HEK293 (cell line): Measurements from ENCODE around the gene PCGF1.

Experiments used
- CTCF ChIA-PET: fragments of 350-600 bp; formaldehyde crosslinking; extraction: SDS; loops from one replicate; lab custom pipeline; 2021; ENCODE audit warnings: antibody characterized with exemption; lab: Yijun Ruan, JAX
- POLR2A ChIA-PET: fragments of 300-600 bp; formaldehyde crosslinking; extraction: SDS; loops from one replicate; lab custom pipeline; 2020; ENCODE audit warnings: antibody characterized with exemption, inconsistent platforms; lab: Yijun Ruan, JAX
- H3K27ac ChIP-seq: fragments of 200-500 bp; sonication (Bioruptor generic); 2 replicates; pipeline ENCODE4 v1.5.1; 2014; ENCODE audit warnings: low read depth, low read length, control low read depth, inconsistent platforms; ENCODE audit errors: extremely low read depth
- H3K36me3 ChIP-seq, 2 experiments: fragments of 200-500 bp in 1 of 2; sonication (Bioruptor generic) in 1 of 2; 1 replicate in 1 of 2; 2 replicates in 1 of 2; pipeline ENCODE4 v1.5.1; 2014 to 2017; ENCODE audit warnings: inconsistent platforms in 2 of 2, low read length in 2 of 2; ENCODE audit not compliant: control insufficient read depth in 2 of 2, insufficient read depth in 1 of 2
- H3K4me1 ChIP-seq: fragments of 200-500 bp; sonication (Bioruptor generic); 2 replicates; pipeline ENCODE4 v1.5.1; 2014; ENCODE audit warnings: mild to moderate bottlenecking, low read length, inconsistent platforms; ENCODE audit not compliant: control insufficient read depth, insufficient read depth
- H3K4me3 ChIP-seq: 2 replicates; pipeline ENCODE4 v1.5.1; 2011; ENCODE audit warnings: low read depth, mild to moderate bottlenecking, control low read depth, low read length, moderate library complexity
- H3K9me3 ChIP-seq: fragments of 200-500 bp; sonication (Bioruptor generic); 2 replicates; pipeline ENCODE4 v1.5.1; 2014; ENCODE audit warnings: low read depth, low read length, inconsistent platforms; ENCODE audit not compliant: control insufficient read depth, insufficient read depth
- BCL11B ChIP-seq: fragments of 450-650 bp; formaldehyde crosslinking; IDR thresholded peaks from 2 replicates; pipeline ENCODE4 v1.5.1; 2016; ENCODE audit warnings: low read depth, missing biosample characterization, missing genetic modification characterization
- GFI1B ChIP-seq: fragments of 450-650 bp; formaldehyde crosslinking; IDR thresholded peaks from 2 replicates; pipeline ENCODE4 v1.5.1; 2016; ENCODE audit warnings: missing biosample characterization, missing genetic modification characterization
- GLIS2 ChIP-seq: fragments of 450-650 bp; formaldehyde crosslinking; IDR thresholded peaks from 2 replicates; pipeline ENCODE4 v1.5.1; 2016; ENCODE audit warnings: missing biosample characterization, missing genetic modification characterization
- IKZF3 ChIP-seq: fragments of 450-650 bp; IDR thresholded peaks from 2 replicates; pipeline ENCODE4 v1.5.0; 2018; ENCODE audit warnings: missing biosample characterization, mild to moderate bottlenecking, missing genetic modification characterization, moderate library complexity
- KLF7 ChIP-seq: fragments of 450-650 bp; formaldehyde crosslinking; IDR thresholded peaks from 2 replicates; pipeline ENCODE4 v1.5.1; 2016; ENCODE audit warnings: missing biosample characterization, missing genetic modification characterization, borderline replicate concordance
- MZF1 ChIP-seq: fragments of 450-650 bp; formaldehyde crosslinking; IDR thresholded peaks from 2 replicates; pipeline ENCODE4 v1.5.1; 2017; ENCODE audit warnings: missing biosample characterization, missing genetic modification characterization, borderline replicate concordance
- ZBTB20 ChIP-seq: fragments of 450-650 bp; formaldehyde crosslinking; IDR thresholded peaks from 2 replicates; pipeline ENCODE4 v1.5.1; 2016; ENCODE audit warnings: missing biosample characterization, missing genetic modification characterization
- ZNF121 ChIP-seq: fragments of 450-650 bp; formaldehyde crosslinking; IDR thresholded peaks from 2 replicates; pipeline ENCODE4 v1.5.1; 2016; ENCODE audit warnings: missing biosample characterization, missing genetic modification characterization
- ZNF184 ChIP-seq: fragments of 450-650 bp; IDR thresholded peaks from 2 replicates; pipeline ENCODE4 v1.5.1; 2018; ENCODE audit warnings: missing biosample characterization, mild to moderate bottlenecking, missing genetic modification characterization
- ZNF223 ChIP-seq: fragments of 450-650 bp; formaldehyde crosslinking; IDR thresholded peaks from 2 replicates; pipeline ENCODE4 v1.5.1; 2016; ENCODE audit warnings: missing biosample characterization, missing genetic modification characterization
- ZNF248 ChIP-seq: fragments of 450-650 bp; formaldehyde crosslinking; IDR thresholded peaks from 2 replicates; pipeline ENCODE4 v1.5.1; 2017; ENCODE audit warnings: missing biosample characterization, missing genetic modification characterization
- ZNF473 ChIP-seq: fragments of 450-650 bp; formaldehyde crosslinking; IDR thresholded peaks from 2 replicates; pipeline ENCODE4 v1.5.1; 2017; ENCODE audit warnings: missing biosample characterization, missing genetic modification characterization
- ZNF561 ChIP-seq: fragments of 450-650 bp; IDR thresholded peaks from 2 replicates; pipeline ENCODE4 v1.5.1; 2018; ENCODE audit warnings: missing biosample characterization, missing genetic modification characterization, borderline replicate concordance
- ZNF621 ChIP-seq: fragments of 450-650 bp; formaldehyde crosslinking; IDR thresholded peaks from 2 replicates; pipeline ENCODE4 v1.5.1; 2017; ENCODE audit warnings: missing biosample characterization, missing genetic modification characterization
- ZNF677 ChIP-seq: fragments of 450-650 bp; IDR thresholded peaks from 2 replicates; pipeline ENCODE4 v1.5.0; 2018; ENCODE audit warnings: missing biosample characterization, mild to moderate bottlenecking, missing genetic modification characterization, moderate library complexity
- ZNF707 ChIP-seq: fragments of 450-650 bp; formaldehyde crosslinking; IDR thresholded peaks from 2 replicates; pipeline ENCODE4 v1.5.1; 2016; ENCODE audit warnings: missing biosample characterization, missing genetic modification characterization
- TF ChIP-seq, protein P1 (sequence below): fragments of 450-650 bp; formaldehyde crosslinking; IDR thresholded peaks from 2 replicates; pipeline ENCODE4 v1.5.1; 2017; ENCODE audit warnings: missing biosample characterization, missing genetic modification characterization
- TF ChIP-seq, protein P2 (sequence below): fragments of 450-650 bp; formaldehyde crosslinking; IDR thresholded peaks from 2 replicates; pipeline ENCODE4 v1.5.1; 2017; ENCODE audit warnings: missing biosample characterization, missing genetic modification characterization
- TF ChIP-seq, protein P3 (sequence below): fragments of 450-650 bp; formaldehyde crosslinking; IDR thresholded peaks from 2 replicates; pipeline ENCODE4 v1.5.1; 2017; ENCODE audit warnings: missing biosample characterization, missing genetic modification characterization
- TF ChIP-seq, protein P4 (sequence below): fragments of 450-650 bp; formaldehyde crosslinking; optimal IDR thresholded peaks from 2 replicates; pipeline ENCODE3; 2016; ENCODE audit warnings: missing biosample characterization, mild to moderate bottlenecking, missing genetic modification characterization
- TF ChIP-seq, protein P5 (sequence below): fragments of 450-650 bp; IDR thresholded peaks from 2 replicates; pipeline ENCODE4 v1.5.1; 2018; ENCODE audit warnings: missing biosample characterization, mild to moderate bottlenecking, missing genetic modification characterization
- TF ChIP-seq, protein P6 (sequence below): fragments of 450-650 bp; formaldehyde crosslinking; IDR thresholded peaks from 2 replicates; pipeline ENCODE4 v1.5.1; 2016; ENCODE audit warnings: missing biosample characterization, missing genetic modification characterization
- TF ChIP-seq, protein P7 (sequence below): fragments of 450-650 bp; formaldehyde crosslinking; IDR thresholded peaks from 2 replicates; pipeline ENCODE4 v1.5.0; 2017; ENCODE audit warnings: missing biosample characterization, missing genetic modification characterization, borderline replicate concordance

PCGF1 gene

DNA sequence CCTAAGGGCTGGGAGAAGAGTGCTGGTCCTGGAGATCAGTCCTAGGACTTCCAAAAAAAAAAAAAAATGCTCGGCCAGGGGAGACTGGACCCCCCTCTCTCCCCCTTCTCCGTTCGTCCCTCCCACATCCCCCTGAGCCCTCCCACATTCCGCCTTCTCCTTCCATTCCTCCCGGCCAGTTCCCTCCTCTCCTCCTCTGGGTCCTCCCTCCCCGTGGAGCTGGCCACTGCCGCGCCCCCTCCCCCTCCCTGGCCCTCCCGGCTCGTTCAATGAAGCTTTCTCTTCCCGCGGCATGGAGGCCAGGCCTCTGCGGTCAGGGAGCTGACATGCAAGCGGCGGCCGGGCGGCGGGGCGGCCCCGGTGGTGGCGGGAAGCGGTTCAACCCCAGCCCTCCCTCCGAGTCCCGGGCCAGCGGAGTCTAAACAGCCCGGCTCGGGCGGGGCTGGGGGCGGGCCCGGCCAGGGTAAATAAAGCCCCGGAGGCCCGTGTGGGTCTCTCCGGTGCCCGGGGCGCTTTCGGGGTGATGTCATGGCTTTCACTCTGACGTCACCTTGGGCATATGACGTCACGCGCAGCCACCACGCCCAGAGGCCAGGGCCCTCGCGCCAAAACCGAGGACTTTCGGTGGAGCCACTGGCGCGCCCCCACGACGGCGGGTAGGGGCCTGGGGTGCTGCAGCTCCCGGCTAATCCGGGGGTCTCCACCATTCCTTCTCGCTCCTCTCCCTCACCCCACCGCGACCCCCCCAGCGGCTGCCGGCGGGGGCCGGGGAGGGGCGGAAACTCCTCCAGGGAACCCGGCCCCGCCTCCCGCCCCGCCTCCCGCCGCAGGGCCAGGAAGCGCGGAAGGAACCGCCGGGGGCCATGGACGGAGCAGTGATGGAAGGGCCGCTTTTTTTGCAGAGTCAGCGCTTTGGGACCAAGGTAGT, 46.7 kb upstream of the PCGF1 start, which contains the start of the genes DOK1 and LOXL3:
Gene DOK1 (plus strand): TSS at position 829 of the 928 bp plus-strand sequence. CDS start 35 bp downstream, at position 864.
Gene LOXL3 (minus strand): TSS at position 51 of the 928 bp plus-strand sequence. CDS start 1,308 bp downstream, outside the sequence.
- peak within 1 kb of the TSS; percentile 56 for H3K4me3 ChIP-seq
- no peaks in the 10 kb centered on the region; the same call in 1 of the 2 replicates for H3K4me1 ChIP-seq
- ChIA-PET POLR2A (interaction anchor here (0.6 to 1.0 kb wide), 9 partner anchors 20 to 95 kb away, joined by 3 to 11 read pairs (median 5); partner anchors contain the start of genes AUP1, HTRA2, PCGF1 and WBP1), CTCF (interaction anchor here (0.6 kb wide), 1 partner anchor 645 kb away, joined by 5 read pairs; the partner anchor contains the start of gene TACR1)
- peak within 1 kb of the TSS; percentile 49; the same call in 1 of the 2 replicates for H3K27ac ChIP-seq
- H3K36me3 ChIP-seq, result peaks cover 0 to 7% of the 10 kb centered on the region in 2 experiments; a peak in 1 of 3 replicates
- H3K9me3 ChIP-seq, result no peaks in the 10 kb centered on the region
- no peak for TF ChIP-seq BCL11B
- TF ChIP-seq, protein P1, sequence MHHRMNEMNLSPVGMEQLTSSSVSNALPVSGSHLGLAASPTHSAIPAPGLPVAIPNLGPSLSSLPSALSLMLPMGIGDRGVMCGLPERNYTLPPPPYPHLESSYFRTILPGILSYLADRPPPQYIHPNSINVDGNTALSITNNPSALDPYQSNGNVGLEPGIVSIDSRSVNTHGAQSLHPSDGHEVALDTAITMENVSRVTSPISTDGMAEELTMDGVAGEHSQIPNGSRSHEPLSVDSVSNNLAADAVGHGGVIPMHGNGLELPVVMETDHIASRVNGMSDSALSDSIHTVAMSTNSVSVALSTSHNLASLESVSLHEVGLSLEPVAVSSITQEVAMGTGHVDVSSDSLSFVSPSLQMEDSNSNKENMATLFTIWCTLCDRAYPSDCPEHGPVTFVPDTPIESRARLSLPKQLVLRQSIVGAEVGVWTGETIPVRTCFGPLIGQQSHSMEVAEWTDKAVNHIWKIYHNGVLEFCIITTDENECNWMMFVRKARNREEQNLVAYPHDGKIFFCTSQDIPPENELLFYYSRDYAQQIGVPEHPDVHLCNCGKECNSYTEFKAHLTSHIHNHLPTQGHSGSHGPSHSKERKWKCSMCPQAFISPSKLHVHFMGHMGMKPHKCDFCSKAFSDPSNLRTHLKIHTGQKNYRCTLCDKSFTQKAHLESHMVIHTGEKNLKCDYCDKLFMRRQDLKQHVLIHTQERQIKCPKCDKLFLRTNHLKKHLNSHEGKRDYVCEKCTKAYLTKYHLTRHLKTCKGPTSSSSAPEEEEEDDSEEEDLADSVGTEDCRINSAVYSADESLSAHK (tag by site-specific recombination), result no peak
- TF ChIP-seq ZNF473 (tag by site-specific recombination), result no peak
- 0 out of 2 replicates have a peak, but pooled peaks have one; percentile 34 for TF ChIP-seq ZNF561 (tag by site-specific recombination)
- TF ChIP-seq, protein P2, sequence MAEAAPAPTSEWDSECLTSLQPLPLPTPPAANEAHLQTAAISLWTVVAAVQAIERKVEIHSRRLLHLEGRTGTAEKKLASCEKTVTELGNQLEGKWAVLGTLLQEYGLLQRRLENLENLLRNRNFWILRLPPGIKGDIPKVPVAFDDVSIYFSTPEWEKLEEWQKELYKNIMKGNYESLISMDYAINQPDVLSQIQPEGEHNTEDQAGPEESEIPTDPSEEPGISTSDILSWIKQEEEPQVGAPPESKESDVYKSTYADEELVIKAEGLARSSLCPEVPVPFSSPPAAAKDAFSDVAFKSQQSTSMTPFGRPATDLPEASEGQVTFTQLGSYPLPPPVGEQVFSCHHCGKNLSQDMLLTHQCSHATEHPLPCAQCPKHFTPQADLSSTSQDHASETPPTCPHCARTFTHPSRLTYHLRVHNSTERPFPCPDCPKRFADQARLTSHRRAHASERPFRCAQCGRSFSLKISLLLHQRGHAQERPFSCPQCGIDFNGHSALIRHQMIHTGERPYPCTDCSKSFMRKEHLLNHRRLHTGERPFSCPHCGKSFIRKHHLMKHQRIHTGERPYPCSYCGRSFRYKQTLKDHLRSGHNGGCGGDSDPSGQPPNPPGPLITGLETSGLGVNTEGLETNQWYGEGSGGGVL (tag by site-specific recombination), result peak; percentile 86
- TF ChIP-seq ZNF677 (tag by site-specific recombination), result no peak
- peak; percentile 62; the same call in 1 of the 2 replicates for TF ChIP-seq KLF7 (tag by site-specific recombination)
- TF ChIP-seq IKZF3, result peak; percentile 52; the same call in 1 of the 2 replicates
- TF ChIP-seq, protein P3, sequence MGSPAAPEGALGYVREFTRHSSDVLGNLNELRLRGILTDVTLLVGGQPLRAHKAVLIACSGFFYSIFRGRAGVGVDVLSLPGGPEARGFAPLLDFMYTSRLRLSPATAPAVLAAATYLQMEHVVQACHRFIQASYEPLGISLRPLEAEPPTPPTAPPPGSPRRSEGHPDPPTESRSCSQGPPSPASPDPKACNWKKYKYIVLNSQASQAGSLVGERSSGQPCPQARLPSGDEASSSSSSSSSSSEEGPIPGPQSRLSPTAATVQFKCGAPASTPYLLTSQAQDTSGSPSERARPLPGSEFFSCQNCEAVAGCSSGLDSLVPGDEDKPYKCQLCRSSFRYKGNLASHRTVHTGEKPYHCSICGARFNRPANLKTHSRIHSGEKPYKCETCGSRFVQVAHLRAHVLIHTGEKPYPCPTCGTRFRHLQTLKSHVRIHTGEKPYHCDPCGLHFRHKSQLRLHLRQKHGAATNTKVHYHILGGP, result no peak
- TF ChIP-seq ZNF223 (tag by site-specific recombination), result 0 out of 2 replicates have a peak, but pooled peaks have one; percentile 12
- no peak for TF ChIP-seq ZNF248
- TF ChIP-seq ZNF707, result no peak
- TF ChIP-seq, protein P4, sequence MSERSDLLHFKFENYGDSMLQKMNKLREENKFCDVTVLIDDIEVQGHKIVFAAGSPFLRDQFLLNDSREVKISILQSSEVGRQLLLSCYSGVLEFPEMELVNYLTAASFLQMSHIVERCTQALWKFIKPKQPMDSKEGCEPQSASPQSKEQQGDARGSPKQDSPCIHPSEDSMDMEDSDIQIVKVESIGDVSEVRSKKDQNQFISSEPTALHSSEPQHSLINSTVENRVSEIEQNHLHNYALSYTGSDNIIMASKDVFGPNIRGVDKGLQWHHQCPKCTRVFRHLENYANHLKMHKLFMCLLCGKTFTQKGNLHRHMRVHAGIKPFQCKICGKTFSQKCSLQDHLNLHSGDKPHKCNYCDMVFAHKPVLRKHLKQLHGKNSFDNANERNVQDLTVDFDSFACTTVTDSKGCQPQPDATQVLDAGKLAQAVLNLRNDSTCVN (tag by site-specific recombination), result peak; percentile 16
- TF ChIP-seq ZNF121 (tag by site-specific recombination), result no peak
- no peak for TF ChIP-seq GFI1B (tag by site-specific recombination)
- TF ChIP-seq, protein P5, sequence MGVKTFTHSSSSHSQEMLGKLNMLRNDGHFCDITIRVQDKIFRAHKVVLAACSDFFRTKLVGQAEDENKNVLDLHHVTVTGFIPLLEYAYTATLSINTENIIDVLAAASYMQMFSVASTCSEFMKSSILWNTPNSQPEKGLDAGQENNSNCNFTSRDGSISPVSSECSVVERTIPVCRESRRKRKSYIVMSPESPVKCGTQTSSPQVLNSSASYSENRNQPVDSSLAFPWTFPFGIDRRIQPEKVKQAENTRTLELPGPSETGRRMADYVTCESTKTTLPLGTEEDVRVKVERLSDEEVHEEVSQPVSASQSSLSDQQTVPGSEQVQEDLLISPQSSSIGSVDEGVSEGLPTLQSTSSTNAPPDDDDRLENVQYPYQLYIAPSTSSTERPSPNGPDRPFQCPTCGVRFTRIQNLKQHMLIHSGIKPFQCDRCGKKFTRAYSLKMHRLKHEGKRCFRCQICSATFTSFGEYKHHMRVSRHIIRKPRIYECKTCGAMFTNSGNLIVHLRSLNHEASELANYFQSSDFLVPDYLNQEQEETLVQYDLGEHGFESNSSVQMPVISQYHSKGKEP (tag by site-specific recombination), result no peak
- TF ChIP-seq, protein P6, sequence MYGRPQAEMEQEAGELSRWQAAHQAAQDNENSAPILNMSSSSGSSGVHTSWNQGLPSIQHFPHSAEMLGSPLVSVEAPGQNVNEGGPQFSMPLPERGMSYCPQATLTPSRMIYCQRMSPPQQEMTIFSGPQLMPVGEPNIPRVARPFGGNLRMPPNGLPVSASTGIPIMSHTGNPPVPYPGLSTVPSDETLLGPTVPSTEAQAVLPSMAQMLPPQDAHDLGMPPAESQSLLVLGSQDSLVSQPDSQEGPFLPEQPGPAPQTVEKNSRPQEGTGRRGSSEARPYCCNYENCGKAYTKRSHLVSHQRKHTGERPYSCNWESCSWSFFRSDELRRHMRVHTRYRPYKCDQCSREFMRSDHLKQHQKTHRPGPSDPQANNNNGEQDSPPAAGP, result peak; percentile 49
- TF ChIP-seq ZNF184 (tag by site-specific recombination), result no peak
- peak; percentile 69 for TF ChIP-seq GLIS2
- TF ChIP-seq, protein P7, sequence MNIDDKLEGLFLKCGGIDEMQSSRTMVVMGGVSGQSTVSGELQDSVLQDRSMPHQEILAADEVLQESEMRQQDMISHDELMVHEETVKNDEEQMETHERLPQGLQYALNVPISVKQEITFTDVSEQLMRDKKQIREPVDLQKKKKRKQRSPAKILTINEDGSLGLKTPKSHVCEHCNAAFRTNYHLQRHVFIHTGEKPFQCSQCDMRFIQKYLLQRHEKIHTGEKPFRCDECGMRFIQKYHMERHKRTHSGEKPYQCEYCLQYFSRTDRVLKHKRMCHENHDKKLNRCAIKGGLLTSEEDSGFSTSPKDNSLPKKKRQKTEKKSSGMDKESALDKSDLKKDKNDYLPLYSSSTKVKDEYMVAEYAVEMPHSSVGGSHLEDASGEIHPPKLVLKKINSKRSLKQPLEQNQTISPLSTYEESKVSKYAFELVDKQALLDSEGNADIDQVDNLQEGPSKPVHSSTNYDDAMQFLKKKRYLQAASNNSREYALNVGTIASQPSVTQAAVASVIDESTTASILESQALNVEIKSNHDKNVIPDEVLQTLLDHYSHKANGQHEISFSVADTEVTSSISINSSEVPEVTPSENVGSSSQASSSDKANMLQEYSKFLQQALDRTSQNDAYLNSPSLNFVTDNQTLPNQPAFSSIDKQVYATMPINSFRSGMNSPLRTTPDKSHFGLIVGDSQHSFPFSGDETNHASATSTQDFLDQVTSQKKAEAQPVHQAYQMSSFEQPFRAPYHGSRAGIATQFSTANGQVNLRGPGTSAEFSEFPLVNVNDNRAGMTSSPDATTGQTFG (tag by site-specific recombination), result no peak
- no peak for TF ChIP-seq MZF1
- TF ChIP-seq ZNF621 (tag by site-specific recombination), result no peak
- peak; percentile 90 for TF ChIP-seq ZBTB20 (tag by site-specific recombination)
